HL-60/S4 treated with retinoic acid at 250 ng/mL for 4 days and 3 days (cell line): ENCODE measurements around the gene MUC4.
"Not testable (repeated sequence)": the region's sequence is repeated elsewhere in the genome, so short reads cannot be mapped to it uniquely, and the experiment has no call there.

ENCODE experiments used
- in situ Hi-C: fragments of 300-500 bp; cut with MboI; formaldehyde crosslinking; loops from 2 replicates; pipeline ENCODE4 v1.7.0; 2022; ENCODE audit warnings: low sequenced_read_pairs

MUC4 gene

GRCh38 chr3:195835791-195836190 is 24.1 kb upstream of the MUC4 start:
- in situ Hi-C loops: no loop called here

- in situ Hi-C loops: no loop called here
Observed at GRCh38 chr3:195834675-195835583, 23.2 kb upstream of the MUC4 start.

- in situ Hi-C loops: no loop called here
Observed at GRCh38 chr3:195829897-195830254, 18.1 kb upstream of the MUC4 start.

GRCh38 chr3:195828762-195829161 is 17.0 kb upstream of the MUC4 start:
- in situ Hi-C loops: no loop called here

- in situ Hi-C loops: no loop called here
Observed at GRCh38 chr3:195825857-195826804, 14.4 kb upstream of the MUC4 start.

GRCh38 chr3:195825191-195825588 is 13.5 kb upstream of the MUC4 start:
- in situ Hi-C loops: no loop called here

- in situ Hi-C loops: not testable (repeated sequence)
Observed at GRCh38 chr3:195824425-195825190, 12.9 kb upstream of the MUC4 start.

- in situ Hi-C loops: no loop called here
Observed at GRCh38 chr3:195823999-195824398, 12.3 kb upstream of the MUC4 start.

- in situ Hi-C loops: no loop called here
Observed at GRCh38 chr3:195823280-195823679, 11.6 kb upstream of the MUC4 start.

GRCh38 chr3:195822131-195822696 is 10.5 kb upstream of the MUC4 start:
- in situ Hi-C loops: no loop called here

GRCh38 chr3:195821403-195822130 is 9.8 kb upstream of the MUC4 start:
- in situ Hi-C loops: no loop called here

- in situ Hi-C loops: no loop called here
Observed at GRCh38 chr3:195820901-195821300, 9.2 kb upstream of the MUC4 start.

- in situ Hi-C loops: no loop called here
Observed at GRCh38 chr3:195820186-195820585, 8.5 kb upstream of the MUC4 start.

- in situ Hi-C loops: no loop called here
Observed at GRCh38 chr3:195818301-195818700, 6.6 kb upstream of the MUC4 start.

- in situ Hi-C loops: no loop called here
Observed at GRCh38 chr3:195817578-195818135, 5.9 kb upstream of the MUC4 start.

- in situ Hi-C loops: not testable (repeated sequence)
Observed at GRCh38 chr3:195816276-195816913, 4.7 kb upstream of the MUC4 start.

GRCh38 chr3:195815169-195815771 is 3.5 kb upstream of the MUC4 start:
- in situ Hi-C loops: no loop called here

GRCh38 chr3:195813916-195814640 is 2.3 kb upstream of the MUC4 start:
- in situ Hi-C loops: no loop called here
